GM19468 (cell line): ENCODE data around the gene PON1.

Experiments used
- ATAC-seq: cut with Tn5 transposase; IDR thresholded peaks from one replicate; pipeline ENCODE4 v1.9.1; 2021; ENCODE audit warnings: mild to moderate bottlenecking, moderate library complexity, moderate number of reproducible peaks; ENCODE audit not compliant: unreplicated experiment; ENCODE audit errors: extremely low read depth

Gene PON1

GRCh38 chr7:95324431-95324830 is at the start of gene PON1:
Gene PON1, minus strand, starts transcription at chr7:95324532. Its CDS starts 57 bp downstream, at chr7:95324475.
- no peak for ATAC-seq

DNA sequence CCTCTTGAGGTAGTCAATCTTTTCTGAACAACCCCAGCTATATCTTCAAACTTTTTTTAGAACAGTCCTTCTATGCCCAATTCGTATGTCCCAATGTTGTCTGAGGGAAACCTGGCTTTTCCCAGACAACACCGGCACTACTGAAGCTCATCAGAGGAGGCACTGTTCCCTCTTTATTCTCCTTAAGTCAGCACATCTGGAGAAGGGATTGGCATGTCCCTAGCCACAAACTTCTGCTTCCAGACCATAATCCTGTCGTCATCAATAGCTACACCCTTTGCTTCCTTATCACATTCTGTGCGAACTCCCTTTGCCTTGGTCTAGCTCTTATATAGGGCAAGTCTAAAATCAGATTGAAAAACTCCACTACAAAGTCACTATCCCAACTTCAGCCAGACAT is 49.0 kb upstream of the PON1 start:
- ATAC-seq = no peak

GRCh38 chr7:95368235-95368634 is 43.9 kb upstream of the PON1 start:
- ATAC-seq = no peak

- ATAC-seq = no peak
Observed at GRCh38 chr7:95367606-95368005, 43.3 kb upstream of the PON1 start.

- no peak for ATAC-seq
Observed at GRCh38 chr7:95365151-95365550, 40.8 kb upstream of the PON1 start.

DNA sequence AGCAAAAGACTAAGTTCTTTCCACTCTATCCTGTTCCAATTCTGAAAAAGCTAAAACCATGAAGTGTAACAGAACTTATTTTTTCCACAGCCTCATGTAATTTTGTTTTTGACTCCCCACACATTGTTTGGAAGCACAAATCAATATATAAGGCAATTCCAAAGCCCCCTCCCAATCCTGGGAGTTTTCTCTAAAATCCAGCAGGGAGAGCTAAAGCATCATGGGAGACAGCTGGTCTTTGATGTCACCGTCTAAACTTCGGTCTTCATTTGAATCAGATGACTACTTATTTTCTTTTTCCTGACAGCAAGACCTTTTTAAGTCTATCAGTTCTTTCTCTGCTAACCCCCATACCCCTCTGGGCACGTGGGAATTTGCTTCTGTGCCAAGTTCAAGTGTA is 33.3 kb upstream of the PON1 start:
- no peak for ATAC-seq

- ATAC-seq = no peak
Observed at GRCh38 chr7:95342642-95343307, 18.4 kb upstream of the PON1 start.

- ATAC-seq = no peak
Observed at GRCh38 chr7:95342029-95342428, 17.7 kb upstream of the PON1 start.

DNA sequence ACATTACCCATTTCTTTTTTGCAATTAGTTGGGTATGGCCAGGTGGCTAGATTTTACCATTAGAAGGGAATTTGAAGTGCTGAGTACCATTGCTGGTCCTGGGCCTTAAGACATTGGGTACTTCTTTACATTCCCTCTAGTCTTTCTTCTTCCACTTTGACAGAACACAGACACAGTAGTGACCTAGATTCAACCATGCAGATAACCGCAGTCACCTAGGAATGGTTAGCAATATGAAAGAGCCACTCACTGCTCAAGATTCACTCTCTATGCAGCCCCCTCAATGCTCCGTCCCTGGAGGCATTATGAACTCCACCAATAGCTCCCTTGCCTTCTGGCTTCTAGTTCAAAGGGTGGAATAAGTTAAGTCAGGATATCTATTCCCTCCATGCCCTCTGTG is 16.2 kb upstream of the PON1 start:
- no peak for ATAC-seq

GRCh38 chr7:95338832-95339231 is 14.5 kb upstream of the PON1 start:
- ATAC-seq = no peak

- no peak for ATAC-seq
Observed at GRCh38 chr7:95335093-95335492, 10.8 kb upstream of the PON1 start.

GRCh38 chr7:95334447-95334846 is 10.1 kb upstream of the PON1 start:
- no peak for ATAC-seq

DNA sequence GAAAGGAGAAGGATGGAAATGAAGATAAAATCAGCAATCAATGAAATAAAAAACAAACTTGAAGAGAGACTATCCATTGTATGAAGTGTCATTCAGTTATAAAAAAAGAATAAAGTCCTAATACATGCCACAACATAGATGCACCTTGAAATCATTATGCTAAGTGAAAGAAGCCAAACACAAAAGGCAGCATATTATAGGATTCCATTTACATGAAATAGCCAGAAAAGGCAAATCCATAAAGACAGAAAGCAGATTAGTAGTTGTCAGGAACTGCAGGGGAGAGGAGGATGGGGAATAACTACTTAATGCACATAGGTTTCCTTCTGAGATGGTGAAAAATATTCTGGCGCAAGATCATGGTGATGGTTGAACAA is 6.6 kb upstream of the PON1 start:
- ATAC-seq = no peak

GRCh38 chr7:95330204-95330960 is 6.0 kb upstream of the PON1 start:
- peak; percentile 97 for ATAC-seq

- ATAC-seq = no peak
Observed at GRCh38 chr7:95327356-95327755, 3.0 kb upstream of the PON1 start.

DNA sequence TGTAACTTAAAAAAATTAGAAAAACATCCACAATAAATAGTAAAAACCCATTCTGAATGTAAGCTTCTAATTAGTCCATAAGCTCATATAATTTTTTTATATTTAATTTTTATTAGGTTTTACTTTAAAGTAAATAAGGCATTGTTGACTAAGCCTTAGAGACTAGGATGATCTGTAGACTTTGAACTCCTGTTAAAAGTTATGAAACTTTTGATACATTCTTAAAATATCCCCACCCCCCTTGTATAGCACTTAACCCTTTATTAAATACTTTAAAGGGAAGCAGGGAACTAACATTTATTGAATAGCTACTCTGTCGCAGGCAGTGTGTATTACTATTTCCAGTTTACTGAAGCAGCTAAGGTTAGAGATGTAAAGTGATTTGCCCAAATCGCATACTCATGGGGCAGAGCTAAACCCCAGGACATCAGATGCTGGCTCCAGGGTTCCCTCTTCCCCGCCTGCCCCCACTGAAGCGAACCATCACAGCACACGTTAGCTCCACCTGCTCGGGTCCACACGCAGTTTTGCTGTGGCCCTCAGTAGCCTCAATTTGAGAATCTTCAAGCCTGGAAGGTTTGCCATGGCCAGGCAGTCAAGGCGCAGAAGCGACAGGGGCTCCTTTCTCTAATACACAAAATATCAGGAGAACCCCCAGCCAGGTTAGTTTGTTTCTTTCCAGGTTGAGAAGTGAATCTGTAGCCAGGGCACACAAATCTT is 762 bp downstream of the PON1 start:
- no peak for ATAC-seq

- no peak for ATAC-seq
Observed at GRCh38 chr7:95322854-95323253, 1.5 kb downstream of the PON1 start.

GRCh38 chr7:95322396-95322795 is 1.9 kb downstream of the PON1 start:
- no peak for ATAC-seq

- no peak for ATAC-seq
Observed at GRCh38 chr7:95321720-95322119, 2.6 kb downstream of the PON1 start.

- no peak for ATAC-seq
Observed at GRCh38 chr7:95320651-95321050, 3.7 kb downstream of the PON1 start.

GRCh38 chr7:95319570-95319969 is 4.8 kb downstream of the PON1 start:
- ATAC-seq = no peak
